ENCODE results near the gene RTN4. TPM values are rescaled to one million over a fixed set of nuclear protein-coding genes. Genes with fewer than 3 reads are reported as not detected.
"Not testable (repeated sequence)": the region's sequence is repeated elsewhere in the genome, so short reads cannot be mapped to it uniquely, and the experiment has no call there.

The RTN4 gene
- total and polyA plus RNA-seq, 4 donors: 199 to 652 (median 553) TPM

DNA sequence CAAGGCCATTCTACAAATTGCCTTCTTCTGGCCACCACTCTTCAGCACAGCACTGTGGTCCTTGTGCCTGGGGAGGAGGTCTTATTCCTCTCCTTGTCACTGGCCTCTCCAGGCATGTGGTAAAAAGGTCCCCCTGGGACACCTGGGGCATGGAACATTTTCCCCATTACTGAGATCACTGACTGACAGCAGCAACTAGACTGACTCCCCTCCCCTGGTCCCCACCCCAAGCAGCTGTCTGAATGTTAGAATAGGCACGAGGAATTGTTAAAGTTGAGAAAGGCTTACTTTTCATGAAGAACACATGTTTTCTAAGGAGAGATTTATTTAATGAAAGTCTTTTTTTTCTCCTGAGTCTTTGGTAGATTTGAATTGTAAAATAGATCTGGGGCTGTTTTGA lies 39.5 kb upstream of the RTN4 start:
- no peaks in the 10 kb centered on the region for H3K9me3 ChIP-seq (ENCODE audit: control insufficient read depth, insufficient read depth, low read length)
- H3K27ac ChIP-seq (ENCODE audit: low read depth, low read length): no peak overlapping the region
- no peaks in the 10 kb centered on the region for H3K4me1 ChIP-seq (ENCODE audit: control insufficient read depth, insufficient read depth, low read length)
- WGBS (ENCODE audit: insufficient coverage): no CpG with 5 or more reads among the region's 1 CpG
- no peaks in the 10 kb centered on the region for H3K36me3 ChIP-seq (ENCODE audit: control insufficient read depth, insufficient read depth, low read length)
- DNase-seq (ENCODE audit: low read depth in 4 of 6, low spot score in 6 of 6): no peak
- H3K27me3 ChIP-seq (ENCODE audit: control insufficient read depth, insufficient read depth, low read length): no peaks in the 10 kb centered on the region
- no peak overlapping the region for H3K4me3 ChIP-seq (ENCODE audit: low read depth, low read length)

DNA sequence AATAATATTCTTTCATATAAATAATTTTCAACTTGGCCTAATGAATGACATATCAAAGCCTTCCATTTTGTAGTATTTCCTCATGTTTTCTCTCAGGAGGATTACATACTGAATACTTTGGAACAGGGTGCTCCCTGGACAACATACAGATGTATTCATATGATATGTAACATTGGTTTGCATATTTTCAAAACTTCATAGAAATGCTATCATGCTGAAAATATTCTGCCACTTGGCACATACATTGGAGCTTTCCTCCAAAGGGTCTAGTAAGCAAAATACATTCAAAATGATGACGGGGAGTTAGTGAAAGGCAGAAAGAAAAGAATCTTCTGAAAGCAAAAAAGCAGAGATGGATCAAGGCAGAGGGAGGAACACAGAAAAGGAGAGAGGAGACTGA lies 38.1 kb upstream of the RTN4 start:
- H3K27ac ChIP-seq (ENCODE audit: low read depth, low read length): no peak overlapping the region
- H3K9me3 ChIP-seq (ENCODE audit: control insufficient read depth, insufficient read depth, low read length): no peaks in the 10 kb centered on the region
- no peak for DNase-seq (ENCODE audit: low read depth in 4 of 6, low spot score in 6 of 6)
- H3K4me1 ChIP-seq (ENCODE audit: control insufficient read depth, insufficient read depth, low read length): no peaks in the 10 kb centered on the region
- H3K4me3 ChIP-seq (ENCODE audit: low read depth, low read length): no peak overlapping the region
- 86% methylated on average over 1 of the region's 1 CpG for WGBS (ENCODE audit: insufficient coverage)
- no peaks in the 10 kb centered on the region for H3K27me3 ChIP-seq (ENCODE audit: control insufficient read depth, insufficient read depth, low read length)
- no peaks in the 10 kb centered on the region for H3K36me3 ChIP-seq (ENCODE audit: control insufficient read depth, insufficient read depth, low read length)

DNA sequence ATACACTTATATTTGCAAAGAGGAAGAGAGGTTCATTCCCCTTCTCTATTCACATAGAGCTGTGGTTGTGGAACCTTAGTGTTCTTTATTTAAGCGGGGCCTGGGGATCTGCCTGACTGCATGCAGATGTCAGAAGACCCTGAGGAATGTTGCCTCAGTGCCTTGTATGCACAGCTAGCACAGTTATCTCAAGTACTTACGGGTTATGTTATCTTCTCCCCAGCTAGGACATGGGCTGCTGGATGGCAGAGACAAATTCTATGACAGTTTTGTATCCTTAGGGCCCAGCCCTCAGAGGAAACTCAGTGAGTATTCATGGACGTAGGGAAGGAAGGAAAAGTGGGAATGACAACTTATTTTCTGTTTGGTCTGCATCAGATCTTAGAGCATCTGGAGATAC lies 37.7 kb upstream of the RTN4 start:
- Histone ChIP-seq H3K9me3 (ENCODE audit: control insufficient read depth, insufficient read depth, low read length) (no peaks in the 10 kb centered on the region), H3K4me1 (ENCODE audit: control insufficient read depth, insufficient read depth, low read length) (no peaks in the 10 kb centered on the region), H3K27me3 (ENCODE audit: control insufficient read depth, insufficient read depth, low read length) (no peaks in the 10 kb centered on the region), H3K4me3 (ENCODE audit: low read depth, low read length) (no peak overlapping the region), H3K36me3 (ENCODE audit: control insufficient read depth, insufficient read depth, low read length) (no peaks in the 10 kb centered on the region), H3K27ac (ENCODE audit: low read depth, low read length) (no peak overlapping the region)
- no peak for DNase-seq (ENCODE audit: low read depth in 4 of 6, low spot score in 6 of 6)
- 86% methylated on average over 1 of the region's 3 CpGs for WGBS (ENCODE audit: insufficient coverage)

DNA sequence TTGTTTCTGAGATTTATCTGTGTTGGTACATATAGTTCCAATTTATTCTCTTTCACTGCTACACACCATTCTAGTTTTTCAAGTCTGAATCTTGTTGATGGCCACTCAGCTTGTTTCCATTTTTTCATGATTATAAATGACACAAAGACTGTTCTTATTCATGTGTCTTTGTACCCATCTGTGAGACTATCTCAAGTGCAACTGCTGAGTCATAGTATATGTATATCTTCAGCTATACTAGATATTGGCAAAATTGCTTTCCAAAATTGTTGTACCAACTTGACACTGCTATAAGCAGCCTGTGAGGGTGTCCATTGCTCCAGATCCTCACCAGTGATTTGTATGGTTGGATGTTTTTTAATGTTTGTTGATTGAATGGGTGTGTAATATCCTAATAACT lies 37.2 kb upstream of the RTN4 start:
- H3K27ac ChIP-seq (ENCODE audit: low read depth, low read length): no peak overlapping the region

DNA sequence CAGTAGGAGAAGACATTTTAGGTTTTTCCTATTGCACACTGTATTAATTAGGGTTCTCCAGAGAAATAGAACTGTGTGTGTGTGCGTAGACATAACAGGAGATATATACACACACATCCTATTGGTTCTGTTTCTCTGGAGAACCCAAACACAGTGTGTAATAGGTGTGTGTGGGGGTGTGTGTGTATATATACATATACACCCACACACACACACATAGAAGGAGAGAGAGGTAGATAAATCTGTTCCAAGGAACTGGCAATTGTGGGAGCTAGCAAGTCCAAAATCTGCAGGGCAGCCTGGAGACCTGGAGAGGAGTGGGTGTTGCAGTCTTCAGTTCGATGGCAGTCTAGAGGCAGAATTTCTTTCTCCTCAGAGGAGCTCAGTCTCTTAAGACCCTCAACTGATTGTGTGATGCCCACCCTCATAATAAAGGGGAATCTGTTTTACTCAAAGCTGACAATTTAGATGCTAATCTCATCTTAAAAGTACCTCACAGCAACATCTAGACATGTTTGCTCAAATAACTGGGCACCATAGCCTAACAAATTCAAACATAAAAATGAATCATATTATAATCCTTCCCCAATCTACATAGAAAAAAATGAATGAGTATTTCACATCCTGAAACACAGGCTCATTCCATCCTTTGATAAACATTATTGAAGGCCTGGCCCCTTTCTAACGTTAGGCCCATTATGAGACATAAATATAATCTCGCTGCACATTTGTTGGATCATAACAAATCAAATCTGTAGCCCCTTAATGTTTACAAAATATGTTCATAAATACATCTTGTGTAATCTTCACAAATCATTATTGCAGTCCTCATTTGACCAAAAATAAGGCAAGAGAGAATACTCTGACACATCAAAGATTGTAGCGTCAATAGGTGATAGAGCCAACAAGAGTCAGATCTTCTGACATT lies 35.1 kb upstream of the RTN4 start:
- Histone ChIP-seq H3K4me1 (ENCODE audit: control insufficient read depth, insufficient read depth, low read length) (no peaks in the 10 kb centered on the region), H3K4me3 (ENCODE audit: low read depth, low read length) (no peak overlapping the region), H3K36me3 (ENCODE audit: control insufficient read depth, insufficient read depth, low read length) (no peaks in the 10 kb centered on the region), H3K27me3 (ENCODE audit: control insufficient read depth, insufficient read depth, low read length) (no peaks in the 10 kb centered on the region), H3K27ac (ENCODE audit: low read depth, low read length) (no peak overlapping the region), H3K9me3 (ENCODE audit: control insufficient read depth, insufficient read depth, low read length) (no peaks in the 10 kb centered on the region)
- no peak for DNase-seq (ENCODE audit: low read depth in 4 of 6, low spot score in 6 of 6)
- 80% methylated on average over 1 of the region's 5 CpGs for WGBS (ENCODE audit: insufficient coverage)

More for the DNA sequence above, 37.2 kb upstream of the RTN4 start:
- H3K9me3 ChIP-seq (ENCODE audit: control insufficient read depth, insufficient read depth, low read length): no peaks in the 10 kb centered on the region
- no peaks in the 10 kb centered on the region for H3K36me3 ChIP-seq (ENCODE audit: control insufficient read depth, insufficient read depth, low read length)
- no peak overlapping the region for H3K4me3 ChIP-seq (ENCODE audit: low read depth, low read length)
- no peaks in the 10 kb centered on the region for H3K27me3 ChIP-seq (ENCODE audit: control insufficient read depth, insufficient read depth, low read length)
- no peak for DNase-seq (ENCODE audit: low read depth in 4 of 6, low spot score in 6 of 6)
- no peaks in the 10 kb centered on the region for H3K4me1 ChIP-seq (ENCODE audit: control insufficient read depth, insufficient read depth, low read length)

DNA sequence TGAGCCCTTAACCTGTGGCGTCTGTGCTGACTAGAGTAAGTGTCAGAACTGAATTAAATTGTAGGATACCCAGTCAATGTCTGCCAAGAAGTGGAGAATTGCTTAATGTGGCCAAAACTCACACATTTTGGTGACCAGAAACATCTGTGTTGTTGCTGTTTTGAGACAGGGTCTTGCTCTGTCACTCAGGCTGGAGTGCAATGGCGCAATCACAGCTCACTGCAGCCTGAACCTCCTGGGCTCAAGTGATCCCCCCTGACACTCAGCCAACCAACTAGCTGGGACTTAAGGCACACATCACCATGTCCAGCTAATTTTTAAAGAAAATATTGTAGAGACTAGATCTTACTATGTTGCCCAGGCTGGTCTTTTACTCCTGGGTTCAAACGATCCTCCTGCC lies 34.4 kb upstream of the RTN4 start:
- no peaks in the 10 kb centered on the region for H3K9me3 ChIP-seq (ENCODE audit: control insufficient read depth, insufficient read depth, low read length)
- no peak for DNase-seq (ENCODE audit: low read depth in 4 of 6, low spot score in 6 of 6)
- WGBS (ENCODE audit: insufficient coverage): 88% methylated on average over 2 of the region's 3 CpGs
- no peaks in the 10 kb centered on the region for H3K27me3 ChIP-seq (ENCODE audit: control insufficient read depth, insufficient read depth, low read length)
- H3K4me3 ChIP-seq (ENCODE audit: low read depth, low read length): no peak overlapping the region
- no peaks in the 10 kb centered on the region for H3K36me3 ChIP-seq (ENCODE audit: control insufficient read depth, insufficient read depth, low read length)
- H3K4me1 ChIP-seq (ENCODE audit: control insufficient read depth, insufficient read depth, low read length): no peaks in the 10 kb centered on the region
- no peak overlapping the region for H3K27ac ChIP-seq (ENCODE audit: low read depth, low read length)

DNA sequence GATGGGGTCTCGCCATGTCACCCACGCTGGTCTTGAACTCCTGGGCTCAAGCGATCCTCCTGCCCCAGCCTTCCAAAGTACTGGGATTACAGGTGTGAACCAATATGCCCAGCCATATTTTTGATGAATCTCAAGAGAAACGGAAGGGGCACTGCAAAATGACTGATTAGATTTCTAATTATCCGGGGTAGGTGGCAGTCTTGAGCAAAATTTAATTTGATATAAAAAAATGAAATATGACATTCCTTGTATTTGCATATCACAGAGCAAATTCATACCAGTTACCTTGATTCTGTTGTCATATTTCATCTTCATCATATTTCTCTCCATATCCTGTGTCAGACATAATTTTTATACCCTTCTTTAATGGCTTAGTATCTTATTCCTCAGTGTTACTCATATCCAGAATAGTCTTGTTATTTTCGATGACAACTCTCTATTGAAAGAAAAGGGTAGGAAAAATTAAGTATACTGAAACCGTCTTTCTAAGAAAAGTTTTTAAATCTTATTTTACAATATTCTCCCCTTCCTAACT lies 30.0 kb upstream of the RTN4 start:
- no peaks in the 10 kb centered on the region for H3K27me3 ChIP-seq (ENCODE audit: control insufficient read depth, insufficient read depth, low read length)
- no peak for DNase-seq (ENCODE audit: low read depth in 4 of 6, low spot score in 6 of 6)
- H3K36me3 ChIP-seq (ENCODE audit: control insufficient read depth, insufficient read depth, low read length): no peaks in the 10 kb centered on the region
- H3K27ac ChIP-seq (ENCODE audit: low read depth, low read length): no peak overlapping the region
- H3K4me1 ChIP-seq (ENCODE audit: control insufficient read depth, insufficient read depth, low read length): no peaks in the 10 kb centered on the region
- no peak overlapping the region for H3K4me3 ChIP-seq (ENCODE audit: low read depth, low read length)
- WGBS (ENCODE audit: insufficient coverage): no CpG with 5 or more reads among the region's 7 CpGs
- H3K9me3 ChIP-seq (ENCODE audit: control insufficient read depth, insufficient read depth, low read length): no peaks in the 10 kb centered on the region

DNA sequence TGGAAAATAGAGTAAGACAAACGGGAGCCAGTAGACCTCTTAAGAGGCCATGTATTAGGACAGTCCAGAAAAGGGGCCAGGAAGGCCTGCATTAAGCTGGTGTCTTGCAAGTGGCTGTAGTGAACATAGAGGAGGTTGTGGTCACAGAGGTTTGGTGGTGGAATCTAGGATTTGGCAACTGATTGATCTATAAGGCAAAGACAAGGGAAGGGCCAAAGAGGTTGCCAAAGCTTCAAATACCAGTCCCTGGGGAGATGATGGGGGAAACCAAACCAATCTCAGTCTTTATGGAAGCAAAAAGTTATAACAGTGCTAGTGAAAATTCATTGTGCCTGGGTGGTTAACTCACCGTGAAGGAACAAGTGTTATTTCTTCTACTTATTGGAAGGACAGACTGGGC lies 28.7 kb upstream of the RTN4 start:
- H3K27ac ChIP-seq (ENCODE audit: low read depth, low read length): no peak overlapping the region
- no peaks in the 10 kb centered on the region for H3K27me3 ChIP-seq (ENCODE audit: control insufficient read depth, insufficient read depth, low read length)
- H3K36me3 ChIP-seq (ENCODE audit: control insufficient read depth, insufficient read depth, low read length): no peaks in the 10 kb centered on the region
- no peak for DNase-seq (ENCODE audit: low read depth in 4 of 6, low spot score in 6 of 6)
- 94% methylated on average over 1 of the region's 2 CpGs for WGBS (ENCODE audit: insufficient coverage)
- no peak overlapping the region for H3K4me3 ChIP-seq (ENCODE audit: low read depth, low read length)
- H3K9me3 ChIP-seq (ENCODE audit: control insufficient read depth, insufficient read depth, low read length): no peaks in the 10 kb centered on the region
- H3K4me1 ChIP-seq (ENCODE audit: control insufficient read depth, insufficient read depth, low read length): no peaks in the 10 kb centered on the region

DNA sequence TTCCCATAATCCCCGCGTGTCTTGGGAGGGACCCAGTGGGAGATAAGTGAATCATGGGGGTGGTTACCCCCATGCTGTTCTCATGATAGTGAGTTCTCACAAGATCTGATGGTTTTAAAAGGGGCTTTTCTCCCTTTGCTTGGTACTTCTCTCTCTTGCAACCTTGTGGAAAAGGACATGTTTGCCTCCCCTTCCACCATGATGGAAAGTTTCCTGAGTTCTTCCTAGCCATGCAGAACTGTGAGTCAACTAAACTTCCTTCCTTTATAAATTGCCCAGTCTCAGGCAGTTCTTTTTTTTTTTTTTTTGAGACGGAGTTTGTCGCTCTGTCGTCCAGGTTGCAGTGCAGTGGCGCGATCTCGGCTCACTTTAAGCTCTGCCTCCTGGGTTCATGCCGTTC lies 26.5 kb upstream of the RTN4 start:
- DNase-seq (ENCODE audit: low read depth in 4 of 6, low spot score in 6 of 6): no peak
- no peaks in the 10 kb centered on the region for H3K4me1 ChIP-seq (ENCODE audit: control insufficient read depth, insufficient read depth, low read length)
- H3K9me3 ChIP-seq (ENCODE audit: control insufficient read depth, insufficient read depth, low read length): no peaks in the 10 kb centered on the region
- no peak overlapping the region for H3K27ac ChIP-seq (ENCODE audit: low read depth, low read length)
- no peak overlapping the region for H3K4me3 ChIP-seq (ENCODE audit: low read depth, low read length)
- H3K27me3 ChIP-seq (ENCODE audit: control insufficient read depth, insufficient read depth, low read length): no peaks in the 10 kb centered on the region
- WGBS (ENCODE audit: insufficient coverage): 90% methylated on average over 6 of the region's 9 CpGs
- H3K36me3 ChIP-seq (ENCODE audit: control insufficient read depth, insufficient read depth, low read length): no peaks in the 10 kb centered on the region

DNA sequence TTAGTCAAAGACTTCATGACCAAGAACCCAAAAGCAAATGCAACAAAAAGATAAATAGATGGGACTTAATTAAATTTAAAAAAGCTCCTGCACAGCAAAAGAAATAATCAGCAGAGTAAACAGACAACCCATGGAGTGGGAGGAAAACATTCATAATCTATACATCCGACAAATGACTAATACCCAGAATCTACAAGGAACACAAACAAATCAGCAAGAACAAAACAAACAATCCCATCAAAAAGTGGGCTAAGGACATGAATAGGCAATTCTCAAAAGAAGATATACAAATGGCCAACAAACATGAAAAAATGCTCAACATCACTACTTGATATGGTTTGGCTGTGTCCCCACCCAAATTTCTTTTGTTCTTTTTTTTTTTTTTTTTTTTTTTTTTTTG lies 25.8 kb upstream of the RTN4 start:
- not testable (repeated sequence) for H3K9me3 ChIP-seq (ENCODE audit: control insufficient read depth, insufficient read depth, low read length); DNase-seq (ENCODE audit: low read depth in 4 of 6, low spot score in 6 of 6); H3K4me1 ChIP-seq (ENCODE audit: control insufficient read depth, insufficient read depth, low read length); H3K36me3 ChIP-seq (ENCODE audit: control insufficient read depth, insufficient read depth, low read length); H3K27me3 ChIP-seq (ENCODE audit: control insufficient read depth, insufficient read depth, low read length); H3K27ac ChIP-seq (ENCODE audit: low read depth, low read length); H3K4me3 ChIP-seq (ENCODE audit: low read depth, low read length)
- no CpG with 5 or more reads among the region's 1 CpG for WGBS (ENCODE audit: insufficient coverage)

Measured in spinal cord (tissue), 10 donors.